Kidney (tissue), 14 donors: ENCODE measurements around the gene C16orf95. TPM values are rescaled to one million over a fixed set of nuclear protein-coding genes. Genes with fewer than 3 reads are reported as not detected.

ENCODE experiments used
- DNase-seq, 5 donors: peaks; one replicate each; pipeline ENCODE4 v3.0.0-alpha.2; 2013 to 2020
- FAIRE-seq: peaks from 2 replicates; lab custom pipeline; 2012; peaks lifted over from hg19 to GRCh38; lab: Jason Lieb, UNC
- H3K27ac ChIP-seq, 2 donors: one replicate each; pipeline ENCODE4 v1.7.0; 2013; ENCODE audit warnings: low read depth in 2 of 2, low read length in 2 of 2, inconsistent platforms in 1 of 2
- H3K27me3 ChIP-seq: one replicate; pipeline ENCODE4 v1.7.1; 2013; ENCODE audit warnings: low read length, inconsistent platforms; ENCODE audit not compliant: control insufficient read depth, insufficient read depth
- H3K36me3 ChIP-seq, 3 donors: one replicate each; pipeline versions ENCODE4 v1.7.0 to v1.7.1; 2013; ENCODE audit warnings: low read length in 3 of 3, control low read depth in 1 of 3, inconsistent platforms in 1 of 3; ENCODE audit not compliant: insufficient read depth in 3 of 3, control insufficient read depth in 2 of 3
- H3K4me1 ChIP-seq, 3 donors: one replicate each; pipeline versions ENCODE4 v1.7.0 to v1.7.1; 2013; ENCODE audit warnings: low read length in 3 of 3, inconsistent platforms in 1 of 3, low read depth in 1 of 3; ENCODE audit not compliant: control insufficient read depth in 2 of 3, insufficient read depth in 2 of 3
- H3K4me3 ChIP-seq, 3 donors: one replicate each; pipeline versions ENCODE4 v1.7.0 to v1.8.1; 2013; ENCODE audit warnings: low read length in 3 of 3, control low read depth in 1 of 3, inconsistent platforms in 1 of 3
- H3K9ac ChIP-seq, 3 donors: one replicate each; pipeline versions ENCODE4 v1.7.0 to v1.7.1; 2013; ENCODE audit warnings: low read length in 3 of 3, control low read depth in 1 of 3, inconsistent platforms in 1 of 3
- H3K9me3 ChIP-seq, 3 donors: one replicate each; pipeline versions ENCODE4 v1.7.0 to v1.7.1; 2013; ENCODE audit warnings: low read length in 3 of 3, control low read depth in 1 of 3, inconsistent platforms in 1 of 3; ENCODE audit not compliant: control insufficient read depth in 2 of 3, insufficient read depth in 1 of 3
- CTCF ChIP-seq: IDR thresholded peaks from 3 replicates; pipeline ENCODE4 v1.5.1; 2012; ENCODE audit warnings: mild to moderate bottlenecking, moderate library complexity, borderline replicate concordance; ENCODE audit not compliant: insufficient read depth; ENCODE audit errors: extremely low read depth
- intact Hi-C: fragments of 100-400 bp; cut with DNase I; formaldehyde crosslinking; loops from one replicate; pipeline ENCODE4 v1.11.1; 2022
- polyA plus RNA-seq: library from polyadenylated mRNA; stranded (reverse); fragments of 350-450 nt; fragmentation: Illumina TruSeq; extraction: RNeasy Lipid Tissue Mini Kit (QIAGEN cat#74804); gene quantifications from one replicate; pipeline ENCODE4 v1.2.3, GENCODE V29; 2014; ENCODE audit warnings: low read depth, low replicate concordance; ENCODE audit not compliant: insufficient read depth
- total RNA-seq: library from RNA; stranded (reverse); fragmentation: NEBNext Ultra II Directional; extraction: Animal tissue kit (Norgen Biotek cat#: 25700); gene quantifications from one replicate; pipeline ENCODE4 v1.2.1, GENCODE V29; 2021
- donor health status: control.
- donor health status: control.
- donor health status: control.
- donor health status: control.
- donor health status: control.
- donor health status: DM: yes; HTN: yes; CAD: no.
- donor health status: Normal renal cell carcinoma (clear cell type).

C16orf95 gene
- total and polyA plus RNA-seq, 2 donors from 2014 or later, result 2.5 to 11.5 TPM

- H3K9ac ChIP-seq, result no peak overlapping the region
- FAIRE-seq, result no peak
- peaks cover 0 to 9% (median 0%) of the 10 kb centered on the region in 3 donors for H3K36me3 ChIP-seq
These were observed 35.6 kb upstream of the C16orf95 start for GRCh38 chr16:87352818-87353217.

DNA sequence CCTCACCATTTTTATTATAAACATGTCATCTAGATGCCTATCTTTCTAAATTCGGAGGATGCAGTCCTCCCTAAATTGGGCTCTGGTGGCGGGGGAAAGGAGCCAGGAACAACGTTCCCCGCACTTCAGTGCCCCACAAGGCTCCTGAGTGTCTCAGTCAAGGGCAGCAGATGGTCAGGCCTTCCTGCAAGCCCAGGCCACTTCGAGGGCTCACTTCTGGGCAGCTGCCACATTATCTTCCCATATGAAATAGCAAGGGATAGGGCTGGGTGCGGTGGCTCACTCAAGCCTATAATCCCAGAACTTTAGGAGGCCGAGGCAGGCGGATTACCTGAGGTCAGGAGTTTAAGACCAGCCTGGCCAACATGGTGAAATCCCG lies 34.1 kb upstream of the C16orf95 start:
- no peak for TF ChIP-seq CTCF
- intact Hi-C loops, result no loop called here
- FAIRE-seq (no peak), DNase-seq (no peak)
- Histone ChIP-seq H3K27ac (no peak overlapping the region), H3K27me3 (no peaks in the 10 kb centered on the region), H3K9me3 (no peaks in the 10 kb centered on the region), H3K36me3 (peaks cover 0 to 1% (median 0%) of the 10 kb centered on the region in 3 donors), H3K9ac (no peak overlapping the region), H3K4me1 (no peaks in the 10 kb centered on the region), H3K4me3 (no peak overlapping the region)

More at GRCh38 chr16:87352818-87353217, 35.6 kb upstream of the C16orf95 start:
- TF ChIP-seq CTCF, result no peak
- no peaks in the 10 kb centered on the region for H3K9me3 ChIP-seq
- H3K4me3 ChIP-seq, result no peak overlapping the region
- no peaks in the 10 kb centered on the region for H3K27me3 ChIP-seq
- no peak for DNase-seq
- H3K4me1 ChIP-seq, result no peaks in the 10 kb centered on the region
- intact Hi-C loops, result no loop called here
- no peak overlapping the region for H3K27ac ChIP-seq

- H3K36me3 ChIP-seq, result peaks cover 0 to 2% (median 0%) of the 10 kb centered on the region in 3 donors
- intact Hi-C loops, result no loop called here
- H3K9me3 ChIP-seq, result no peaks in the 10 kb centered on the region
- no peak for TF ChIP-seq CTCF
- FAIRE-seq, result no peak
- H3K4me3 ChIP-seq, result no peak overlapping the region
- H3K4me1 ChIP-seq, result no peaks in the 10 kb centered on the region
- peak in 1 of 5 donors; percentile 7 for DNase-seq
- no peak overlapping the region for H3K27ac ChIP-seq
- H3K27me3 ChIP-seq, result no peaks in the 10 kb centered on the region
- H3K9ac ChIP-seq, result no peak overlapping the region
These were observed 33.6 kb upstream of the C16orf95 start for GRCh38 chr16:87350681-87351319.

DNA sequence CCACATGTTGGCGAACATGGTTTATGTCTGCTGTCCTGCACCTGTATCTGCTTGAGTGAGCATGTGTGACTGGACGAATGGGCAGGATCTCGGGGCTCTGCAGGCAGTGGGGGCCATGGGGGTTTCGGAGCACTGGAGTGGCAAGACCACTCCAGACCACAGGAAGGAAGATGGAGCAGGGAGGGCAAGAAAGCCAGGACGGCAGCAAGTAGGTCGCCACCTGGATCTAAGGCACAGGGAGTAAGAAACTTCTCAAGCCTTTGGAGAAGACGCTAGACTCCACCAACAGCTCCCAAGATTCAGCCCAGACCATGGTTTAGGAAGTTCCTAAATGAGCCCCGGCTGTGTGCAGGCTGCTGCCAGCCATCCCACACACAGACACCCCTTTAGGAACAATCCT lies 32.8 kb upstream of the C16orf95 start:
- no peak for TF ChIP-seq CTCF
- no peak for FAIRE-seq
- intact Hi-C loops, result no loop called here

More for the DNA sequence above, 32.8 kb upstream of the C16orf95 start:
- peaks cover 0 to 2% (median 0%) of the 10 kb centered on the region in 3 donors for H3K36me3 ChIP-seq
- DNase-seq, result peak in 2 of 5 donors; percentile 36 to 50
- no peak overlapping the region for H3K4me3 ChIP-seq
- H3K9me3 ChIP-seq, result no peaks in the 10 kb centered on the region
- H3K27ac ChIP-seq, result no peak overlapping the region
- no peaks in the 10 kb centered on the region for H3K27me3 ChIP-seq
- H3K9ac ChIP-seq, result no peak overlapping the region
- H3K4me1 ChIP-seq, result no peaks in the 10 kb centered on the region
